Stimulated activated CD8-positive, alpha-beta memory T cell treated with anti-CD3 and anti-CD28 coated beads, Interleukin-2, amount 100 ng/mL, for 1 hour (primary cell): ENCODE data around the gene SYT15.
"Not testable (repeated sequence)": the region's sequence is repeated elsewhere in the genome, so short reads cannot be mapped to it uniquely, and the experiment has no call there.

Experiments used
- DNase-seq, 2 donors: peaks; one replicate each; pipeline ENCODE4 v3.0.0-alpha.2; 2020; ENCODE audit warnings: low read depth in 2 of 2

Gene SYT15

GRCh38 chr10:46588221-46588620 lies 9.3 kb downstream of the SYT15 start:
- DNase-seq, result not testable (repeated sequence)

GRCh38 chr10:46589589-46589988 lies 10.7 kb downstream of the SYT15 start:
- not testable (repeated sequence) for DNase-seq

- DNase-seq, result not testable (repeated sequence)
These were observed 12.1 kb downstream of the SYT15 start for GRCh38 chr10:46591053-46591452.

- not testable (repeated sequence) for DNase-seq
These were observed 14.4 kb downstream of the SYT15 start for GRCh38 chr10:46593307-46593706.

GRCh38 chr10:46594453-46595063 lies 15.6 kb downstream of the SYT15 start:
- DNase-seq, result not testable (repeated sequence)

- not testable (repeated sequence) for DNase-seq
These were observed 17.6 kb downstream of the SYT15 start for GRCh38 chr10:46596570-46596969.

GRCh38 chr10:46597616-46598246 lies 18.8 kb downstream of the SYT15 start:
- DNase-seq, result not testable (repeated sequence)

- DNase-seq, result not testable (repeated sequence)
These were observed 21.6 kb downstream of the SYT15 start for GRCh38 chr10:46600516-46600915.

- DNase-seq, result not testable (repeated sequence)
These were observed 36.6 kb downstream of the SYT15 start for GRCh38 chr10:46615540-46615939.

- DNase-seq, result not testable (repeated sequence)
These were observed 37.3 kb downstream of the SYT15 start for GRCh38 chr10:46616227-46616626.

GRCh38 chr10:46617134-46617533 lies 38.2 kb downstream of the SYT15 start:
- DNase-seq, result not testable (repeated sequence)

GRCh38 chr10:46617913-46618312 lies 39.0 kb downstream of the SYT15 start:
- not testable (repeated sequence) for DNase-seq

GRCh38 chr10:46623899-46624654 lies 45.1 kb downstream of the SYT15 start:
- not testable (repeated sequence) for DNase-seq

GRCh38 chr10:46629805-46630204 lies 50.9 kb downstream of the SYT15 start:
- not testable (repeated sequence) for DNase-seq

GRCh38 chr10:46630816-46631215 lies 51.9 kb downstream of the SYT15 start:
- DNase-seq, result not testable (repeated sequence)

- DNase-seq, result not testable (repeated sequence)
These were observed 52.8 kb downstream of the SYT15 start for GRCh38 chr10:46631683-46632082.

GRCh38 chr10:46634698-46635097 lies 55.8 kb downstream of the SYT15 start:
- not testable (repeated sequence) for DNase-seq

GRCh38 chr10:46635364-46635959 lies 56.5 kb downstream of the SYT15 start:
- DNase-seq, result not testable (repeated sequence)

- not testable (repeated sequence) for DNase-seq
These were observed 61.1 kb downstream of the SYT15 start for GRCh38 chr10:46640005-46640404.
